A549 (cell line): ENCODE measurements around the gene TGFBR1.

Experiments
- BCL3 ChIP-seq: fragments of >200 bp; sonication (Bioruptor Twin); formaldehyde crosslinking; IDR thresholded peaks from 3 replicates; pipeline ENCODE4 v1.6.1; 2016
- CBX8 ChIP-seq: fragments of 200-600 bp; sonication (generic); IDR thresholded peaks from 2 replicates; pipeline ENCODE4 v1.6.1; 2016
- CEBPB ChIP-seq, 2 experiments: fragments of >200 bp in 1 of 2; sonication (Bioruptor Twin) in 1 of 2; formaldehyde crosslinking in 1 of 2; IDR thresholded peaks; 2 replicates each; pipeline ENCODE4 v1.6.1; 2012 to 2016
- CTCF ChIP-seq: fragments of >200 bp; sonication (Bioruptor Twin); formaldehyde crosslinking; IDR thresholded peaks from 3 replicates; pipeline ENCODE4 v1.5.1; 2016
- EP300 ChIP-seq, 2 experiments: fragments of >200 bp; sonication (Bioruptor Twin); formaldehyde crosslinking; IDR thresholded peaks; 2 replicates in 1 of 2; 3 replicates in 1 of 2; pipeline ENCODE4 v1.6.1; 2016 to 2017
- FOSL2 ChIP-seq, 2 experiments: fragments of 450-650 bp in 1 of 2; fragments of >200 bp in 1 of 2; sonication (Bioruptor Twin) in 1 of 2; formaldehyde crosslinking; IDR thresholded peaks; 2 replicates each; pipeline versions ENCODE4 v1.5.0 to v1.6.1; 2016 to 2020; ENCODE audit warnings: mild to moderate bottlenecking in 1 of 2, moderate library complexity in 1 of 2
- HES2 ChIP-seq: fragments of >200 bp; sonication (Bioruptor Twin); formaldehyde crosslinking; IDR thresholded peaks from 2 replicates; pipeline ENCODE4 v1.6.1; 2016
- JUN ChIP-seq, 2 experiments: fragments of >200 bp; sonication (Bioruptor Twin); formaldehyde crosslinking; IDR thresholded peaks; 2 replicates in 1 of 2; 3 replicates in 1 of 2; pipeline ENCODE4 v1.6.1; 2016 to 2017
- MAZ ChIP-seq: fragments of 150-350 bp; IDR thresholded peaks from 2 replicates; pipeline ENCODE4 v1.6.1; 2014; ENCODE audit warnings: antibody characterized with exemption, low read depth, low read length, borderline replicate concordance
- NFE2L2 ChIP-seq: fragments of 150-350 bp; conservative IDR thresholded peaks from 2 replicates; pipeline ENCODE4 v1.6.1; 2014; ENCODE audit warnings: low read length
- NR3C1 ChIP-seq: fragments of >200 bp; sonication (Bioruptor Twin); formaldehyde crosslinking; IDR thresholded peaks from 3 replicates; pipeline ENCODE4 v1.6.1; 2017
- POLR2A ChIP-seq: IDR thresholded peaks from 2 replicates; pipeline ENCODE4 v1.6.1; 2012; ENCODE audit warnings: mild to moderate bottlenecking, low read length
- USF2 ChIP-seq: fragments of 450-650 bp; IDR thresholded peaks from 2 replicates; pipeline ENCODE4 v1.6.1; 2014; ENCODE audit warnings: antibody characterized with exemption

GRCh38 chr9:99103054-99103895, 1.6 kb upstream of the TGFBR1 start:
- TF ChIP-seq CTCF (no peak), HES2 (no peak), POLR2A (no peak), FOSL2 (IDR thresholded peaks at IDR 0.05) (no peak), FOSL2 (CRISPR knock-in tag; IDR thresholded peaks at IDR 0.05) (peak; percentile 72), BCL3 (no peak), CEBPB (IDR thresholded peaks at IDR 0.05) (peak in 1 of 2 experiments; percentile 24; a peak in 1 of 4 replicates), MAZ (no peak), EP300 (IDR thresholded peaks at IDR 0.05) (no peak; a peak in 1 of 5 replicates), JUN (IDR thresholded peaks at IDR 0.05) (no peak), CBX8 (no peak), NFE2L2 (no peak), USF2 (no peak), NR3C1 (no peak)
